Measurements from ENCODE around the gene ZNG1B.
A peak's percentile ranks its signal among the peaks of the same experiment; 100 is the strongest.
"Not testable (repeated sequence)": the region's sequence is repeated elsewhere in the genome, so short reads cannot be mapped to it uniquely, and the experiment has no call there.

ZNG1B gene

DNA sequence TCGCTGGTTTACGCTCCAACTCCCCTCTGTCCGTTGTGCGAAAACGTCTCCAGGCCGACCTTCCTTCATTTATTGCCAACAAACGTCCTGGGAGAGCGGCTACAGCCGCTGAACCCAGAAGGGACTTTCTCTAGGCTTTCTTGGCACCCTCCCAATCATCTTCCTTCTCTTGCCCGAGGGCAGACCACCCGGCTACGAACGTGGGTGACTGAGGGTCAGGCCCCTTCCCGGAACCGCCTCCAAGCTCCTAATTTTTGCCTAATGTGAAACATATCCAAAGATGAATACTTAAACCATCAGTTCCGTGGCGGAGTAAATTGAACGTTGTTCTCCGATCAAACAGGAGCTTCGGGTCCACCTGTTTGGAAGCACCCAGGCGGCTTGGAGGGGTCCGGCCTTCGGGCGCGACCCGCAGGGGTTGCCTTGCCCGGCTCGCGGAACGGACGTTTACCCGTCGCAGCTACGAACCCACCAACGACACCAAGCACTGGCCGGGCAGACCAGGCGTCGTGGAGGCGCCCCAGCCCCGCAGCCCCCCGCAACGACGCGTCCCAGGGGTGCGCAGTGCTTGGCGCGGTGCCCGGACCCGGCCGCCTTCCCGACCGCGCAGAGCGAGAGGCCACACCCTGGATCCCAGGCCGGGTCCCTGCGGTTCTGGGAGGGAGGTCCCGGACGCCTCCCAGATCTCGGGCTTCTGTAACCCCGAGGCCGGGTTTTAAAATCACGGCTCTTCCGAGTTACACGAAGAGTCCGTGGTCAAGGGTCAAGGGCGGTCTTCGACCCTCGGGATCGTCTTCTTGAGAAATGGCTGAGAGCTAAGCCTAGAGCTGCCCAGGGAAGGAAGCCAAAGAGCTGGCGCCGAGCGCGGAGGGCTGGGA lies 65.0 kb downstream of the ZNG1B start:
- H3K4ac ChIP-seq (ENCODE audit: low read depth, low read length); H2BK120ac ChIP-seq (ENCODE audit: insufficient read depth, low read length, poor library complexity); H2AK5ac ChIP-seq (ENCODE audit: low read length); H3K9ac ChIP-seq (ENCODE audit: low read length); H3K4me1 ChIP-seq (ENCODE audit: control insufficient read depth in 1 of 2, insufficient read depth in 2 of 2, low read length in 2 of 2); H3K18ac ChIP-seq (ENCODE audit: low read length); H2AFZ ChIP-seq (ENCODE audit: insufficient read depth, low read length, poor library complexity); H4K91ac ChIP-seq (ENCODE audit: low read depth, low read length); H3K27ac ChIP-seq (ENCODE audit: low read depth, low read length); DNase-seq; H3K23ac ChIP-seq (ENCODE audit: low read length); H3K14ac ChIP-seq (ENCODE audit: low read length); H4K12ac ChIP-seq (ENCODE audit: low read depth, low read length); H2BK5ac ChIP-seq (ENCODE audit: low read depth, low read length, poor library complexity); H4K8ac ChIP-seq (ENCODE audit: low read depth, low read length); H3K79me1 ChIP-seq (ENCODE audit: low read length); H3K36me3 ChIP-seq (ENCODE audit: control insufficient read depth in 1 of 2, insufficient read depth in 2 of 2, low read length in 2 of 2); H3K9me3 ChIP-seq (ENCODE audit: insufficient read depth, low read depth, low read length); H3K4me3 ChIP-seq (ENCODE audit: low read depth, low read length); H2BK12ac ChIP-seq (ENCODE audit: low read length); H3K79me2 ChIP-seq (ENCODE audit: control insufficient read depth, insufficient read depth, low read length, poor library complexity): not testable (repeated sequence)
- peak overlapping the region; percentile 74 for H3K4me2 ChIP-seq (ENCODE audit: low read length)
- H3K27me3 ChIP-seq (ENCODE audit: insufficient read depth, low read length), result peaks cover 19% of the 10 kb centered on the region
- WGBS (ENCODE audit: extremely low coverage, insufficient coverage, insufficient read length), result no CpG with 5 or more reads among the region's 73 CpGs

DNA sequence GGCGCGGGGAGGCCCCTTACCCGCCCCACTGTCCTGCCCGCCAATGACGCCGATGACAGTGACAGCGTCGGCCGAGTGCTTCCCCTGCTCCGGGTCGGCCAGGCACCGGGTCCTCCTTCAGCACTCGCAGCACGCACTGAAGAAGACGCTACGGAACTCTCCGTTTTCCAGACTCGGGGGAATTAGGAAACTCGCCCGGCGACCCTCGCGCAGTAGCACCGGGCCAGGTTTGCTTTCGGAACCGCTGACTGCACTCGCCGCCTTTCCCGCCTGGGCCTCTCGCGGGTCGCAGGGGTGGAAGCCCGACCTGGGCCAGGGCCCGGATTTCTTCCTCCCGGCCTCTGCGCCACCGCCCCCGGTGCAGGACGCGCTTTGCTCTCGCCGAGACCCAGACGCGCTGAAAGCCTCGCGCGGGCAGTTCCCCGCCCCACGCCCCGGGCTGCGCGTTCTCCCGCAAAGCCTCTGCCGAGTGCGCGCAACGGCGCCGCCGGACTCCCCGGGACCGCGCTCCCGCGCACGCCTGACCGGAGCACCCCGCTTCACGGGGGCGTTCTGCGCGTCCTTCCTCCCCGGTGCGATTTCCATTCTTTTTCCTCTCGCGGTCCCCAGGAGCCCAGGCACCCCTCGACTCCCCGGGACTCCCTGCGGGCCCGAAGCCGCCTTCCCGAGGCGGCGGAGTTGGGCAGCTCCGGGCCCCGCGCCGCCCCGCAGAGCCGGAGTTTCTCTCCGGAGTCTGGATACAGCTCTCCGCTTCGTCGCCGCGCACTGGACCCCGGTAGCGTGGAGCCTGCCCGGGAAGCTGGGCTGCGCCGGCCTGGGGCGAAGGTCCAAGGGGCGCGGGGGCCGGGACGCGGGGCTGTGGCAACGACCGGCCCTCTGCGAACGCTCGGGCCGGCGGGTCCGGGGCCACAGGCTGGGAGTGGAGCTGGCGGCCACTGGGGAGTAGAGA lies 65.9 kb downstream of the ZNG1B start:
- H2BK5ac ChIP-seq (ENCODE audit: low read depth, low read length, poor library complexity); H3K4me3 ChIP-seq (ENCODE audit: low read depth, low read length); H3K23ac ChIP-seq (ENCODE audit: low read length); H4K12ac ChIP-seq (ENCODE audit: low read depth, low read length); H4K8ac ChIP-seq (ENCODE audit: low read depth, low read length); H3K79me1 ChIP-seq (ENCODE audit: low read length); H3K18ac ChIP-seq (ENCODE audit: low read length); H4K91ac ChIP-seq (ENCODE audit: low read depth, low read length); H3K9me3 ChIP-seq (ENCODE audit: insufficient read depth, low read depth, low read length); H2BK12ac ChIP-seq (ENCODE audit: low read length); H2AFZ ChIP-seq (ENCODE audit: insufficient read depth, low read length, poor library complexity); H3K9ac ChIP-seq (ENCODE audit: low read length); H3K14ac ChIP-seq (ENCODE audit: low read length); H3K79me2 ChIP-seq (ENCODE audit: control insufficient read depth, insufficient read depth, low read length, poor library complexity); H3K36me3 ChIP-seq (ENCODE audit: control insufficient read depth in 1 of 2, insufficient read depth in 2 of 2, low read length in 2 of 2); H3K4me1 ChIP-seq (ENCODE audit: control insufficient read depth in 1 of 2, insufficient read depth in 2 of 2, low read length in 2 of 2); H3K27ac ChIP-seq (ENCODE audit: low read depth, low read length); H2AK5ac ChIP-seq (ENCODE audit: low read length); H2BK120ac ChIP-seq (ENCODE audit: insufficient read depth, low read length, poor library complexity); H3K4ac ChIP-seq (ENCODE audit: low read depth, low read length): not testable (repeated sequence)
- peak; percentile 4 to 55 for DNase-seq
- H3K27me3 ChIP-seq (ENCODE audit: insufficient read depth, low read length), result peaks cover 19% of the 10 kb centered on the region
- WGBS (ENCODE audit: extremely low coverage, insufficient coverage, insufficient read length), result no CpG with 5 or more reads among the region's 116 CpGs
- H3K4me2 ChIP-seq (ENCODE audit: low read length), result peak overlapping the region; percentile 74

DNA sequence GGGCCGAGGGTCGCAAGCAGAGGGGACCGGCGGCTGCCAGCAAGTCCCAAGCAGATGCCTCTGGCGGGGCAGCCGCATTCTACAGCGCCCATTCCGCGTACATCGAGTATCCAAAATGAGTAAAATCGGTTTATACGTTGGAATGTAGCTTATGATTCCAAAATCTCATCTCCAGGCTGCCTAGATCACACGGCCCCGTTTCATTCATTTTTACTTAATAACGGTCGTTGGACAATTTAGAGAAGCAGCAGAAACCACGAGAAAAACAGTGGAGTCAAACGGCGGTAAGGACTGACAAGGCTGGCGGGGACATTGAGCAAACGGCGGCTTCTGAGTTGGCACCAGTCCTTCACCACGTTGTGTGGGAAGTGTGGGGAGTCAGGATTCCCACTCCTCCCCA lies 66.6 kb downstream of the ZNG1B start:
- H3K9me3 ChIP-seq (ENCODE audit: insufficient read depth, low read depth, low read length); H4K8ac ChIP-seq (ENCODE audit: low read depth, low read length); H2BK120ac ChIP-seq (ENCODE audit: insufficient read depth, low read length, poor library complexity); H3K36me3 ChIP-seq (ENCODE audit: control insufficient read depth in 1 of 2, insufficient read depth in 2 of 2, low read length in 2 of 2); H3K23ac ChIP-seq (ENCODE audit: low read length); H3K14ac ChIP-seq (ENCODE audit: low read length); H3K27ac ChIP-seq (ENCODE audit: low read depth, low read length); H4K12ac ChIP-seq (ENCODE audit: low read depth, low read length); H3K79me2 ChIP-seq (ENCODE audit: control insufficient read depth, insufficient read depth, low read length, poor library complexity); H4K91ac ChIP-seq (ENCODE audit: low read depth, low read length); H2AK5ac ChIP-seq (ENCODE audit: low read length); H2BK5ac ChIP-seq (ENCODE audit: low read depth, low read length, poor library complexity); H3K18ac ChIP-seq (ENCODE audit: low read length); H3K4me1 ChIP-seq (ENCODE audit: control insufficient read depth in 1 of 2, insufficient read depth in 2 of 2, low read length in 2 of 2); H2BK12ac ChIP-seq (ENCODE audit: low read length); H3K4me3 ChIP-seq (ENCODE audit: low read depth, low read length); H2AFZ ChIP-seq (ENCODE audit: insufficient read depth, low read length, poor library complexity); H3K4ac ChIP-seq (ENCODE audit: low read depth, low read length); H3K4me2 ChIP-seq (ENCODE audit: low read length); H3K79me1 ChIP-seq (ENCODE audit: low read length); H3K9ac ChIP-seq (ENCODE audit: low read length): not testable (repeated sequence)
- peak in 1 of 2 donors; percentile 4 for DNase-seq
- WGBS (ENCODE audit: extremely low coverage, insufficient coverage, insufficient read length), result no CpG with 5 or more reads among the region's 23 CpGs
- H3K27me3 ChIP-seq (ENCODE audit: insufficient read depth, low read length), result peaks cover 19% of the 10 kb centered on the region

DNA sequence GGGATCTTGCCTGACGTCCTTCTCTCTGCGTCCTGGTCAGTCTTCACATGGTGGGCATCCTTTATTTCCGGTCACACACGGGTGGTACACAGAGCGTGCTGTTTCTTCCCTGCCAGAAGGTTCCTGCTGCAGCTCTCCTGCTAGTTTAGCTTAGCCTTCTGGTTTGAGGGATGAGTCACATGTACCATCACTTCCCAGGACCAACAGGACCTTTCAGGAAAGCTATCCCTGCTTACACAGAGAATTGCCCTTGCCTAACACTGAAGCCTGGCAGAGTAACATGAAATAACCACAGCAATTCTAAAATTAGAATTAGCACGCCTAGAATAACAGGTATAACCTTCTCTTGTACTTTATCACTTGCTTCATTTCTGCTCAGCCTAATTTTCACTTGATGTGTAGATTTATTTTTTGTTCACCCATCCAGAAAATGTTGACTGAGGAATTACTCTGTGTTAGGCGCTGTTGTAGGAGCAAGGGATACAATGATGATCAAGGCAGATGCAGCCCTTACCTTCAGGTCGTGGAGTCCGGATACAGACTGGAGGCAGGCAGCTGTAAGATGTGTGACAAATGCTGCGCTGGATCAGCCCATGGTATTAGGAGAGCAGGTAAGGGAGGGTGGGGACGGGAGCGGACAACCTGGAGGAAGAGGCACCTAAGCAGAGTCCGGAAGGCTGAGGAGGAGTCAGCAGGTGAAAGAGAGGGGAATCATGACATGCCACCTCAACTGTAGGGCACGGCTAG lies 70.1 kb downstream of the ZNG1B start:
- H3K23ac ChIP-seq (ENCODE audit: low read length); H3K14ac ChIP-seq (ENCODE audit: low read length); H3K9me3 ChIP-seq (ENCODE audit: insufficient read depth, low read depth, low read length); H2BK120ac ChIP-seq (ENCODE audit: insufficient read depth, low read length, poor library complexity); H4K91ac ChIP-seq (ENCODE audit: low read depth, low read length); H4K8ac ChIP-seq (ENCODE audit: low read depth, low read length); H3K4me3 ChIP-seq (ENCODE audit: low read depth, low read length); H2BK12ac ChIP-seq (ENCODE audit: low read length); H2AFZ ChIP-seq (ENCODE audit: insufficient read depth, low read length, poor library complexity); H2AK5ac ChIP-seq (ENCODE audit: low read length); H4K12ac ChIP-seq (ENCODE audit: low read depth, low read length); H3K4ac ChIP-seq (ENCODE audit: low read depth, low read length); H3K9ac ChIP-seq (ENCODE audit: low read length); H3K4me1 ChIP-seq (ENCODE audit: control insufficient read depth in 1 of 2, insufficient read depth in 2 of 2, low read length in 2 of 2); H3K4me2 ChIP-seq (ENCODE audit: low read length); H3K79me1 ChIP-seq (ENCODE audit: low read length); H3K36me3 ChIP-seq (ENCODE audit: control insufficient read depth in 1 of 2, insufficient read depth in 2 of 2, low read length in 2 of 2); H3K27ac ChIP-seq (ENCODE audit: low read depth, low read length); H3K18ac ChIP-seq (ENCODE audit: low read length); H3K79me2 ChIP-seq (ENCODE audit: control insufficient read depth, insufficient read depth, low read length, poor library complexity); H2BK5ac ChIP-seq (ENCODE audit: low read depth, low read length, poor library complexity); DNase-seq: not testable (repeated sequence)
- H3K27me3 ChIP-seq (ENCODE audit: insufficient read depth, low read length), result peaks cover 13% of the 10 kb centered on the region
- no CpG with 5 or more reads among the region's 14 CpGs for WGBS (ENCODE audit: extremely low coverage, insufficient coverage, insufficient read length)
